HK-2 (cell line): Measurements from ENCODE around the gene BCLAF1.

Experiments used
- DNase-seq: peaks from one replicate; pipeline ENCODE4 v3.0.0-alpha.2; 2018; ENCODE audit not compliant: unreplicated experiment

BCLAF1 gene

GRCh38 chr6:136289579-136290409 is at the start of gene BCLAF1:
Gene BCLAF1 (minus strand): TSS chr6:136289846. CDS start chr6:136279866, 9,980 bp downstream.
- peak; percentile 99 for DNase-seq

GRCh38 chr6:136338486-136338885 is 48.8 kb upstream of the BCLAF1 start:
- DNase-seq, result no peak

- DNase-seq, result no peak
Measured at GRCh38 chr6:136337606-136338005, 48.0 kb upstream of the BCLAF1 start.

GRCh38 chr6:136337121-136337520 is 47.5 kb upstream of the BCLAF1 start:
- DNase-seq, result no peak

GRCh38 chr6:136335736-136336363 is 46.2 kb upstream of the BCLAF1 start:
- DNase-seq, result no peak

GRCh38 chr6:136334853-136335252 is 45.2 kb upstream of the BCLAF1 start:
- no peak for DNase-seq

GRCh38 chr6:136334465-136334846 is 44.8 kb upstream of the BCLAF1 start:
- no peak for DNase-seq

GRCh38 chr6:136333824-136334464 is 44.3 kb upstream of the BCLAF1 start:
- no peak for DNase-seq

GRCh38 chr6:136331461-136331860 is 41.8 kb upstream of the BCLAF1 start:
- DNase-seq, result no peak

GRCh38 chr6:136330634-136331033 is 41.0 kb upstream of the BCLAF1 start:
- DNase-seq, result no peak

- no peak for DNase-seq
Measured at GRCh38 chr6:136326038-136326553, 36.5 kb upstream of the BCLAF1 start.

- no peak for DNase-seq
Measured at GRCh38 chr6:136324686-136325380, 35.2 kb upstream of the BCLAF1 start.

- DNase-seq, result no peak
Measured at GRCh38 chr6:136323431-136324112, 33.9 kb upstream of the BCLAF1 start.

- no peak for DNase-seq
Measured at GRCh38 chr6:136319732-136320131, 30.1 kb upstream of the BCLAF1 start.

- no peak for DNase-seq
Measured at GRCh38 chr6:136318676-136319075, 29.0 kb upstream of the BCLAF1 start.

GRCh38 chr6:136317971-136318370 is 28.3 kb upstream of the BCLAF1 start:
- DNase-seq, result no peak

- DNase-seq, result peak; percentile 32
Measured at GRCh38 chr6:136317021-136317694, 27.5 kb upstream of the BCLAF1 start.

- DNase-seq, result no peak
Measured at GRCh38 chr6:136315594-136315993, 25.9 kb upstream of the BCLAF1 start.

- no peak for DNase-seq
Measured at GRCh38 chr6:136312975-136313374, 23.3 kb upstream of the BCLAF1 start.

- no peak for DNase-seq
Measured at GRCh38 chr6:136309729-136310311, 20.2 kb upstream of the BCLAF1 start.
